Left lung (tissue), 10 donors: ENCODE results near the gene ARRDC5. TPM values are rescaled to one million over a fixed set of nuclear protein-coding genes. Genes with fewer than 3 reads are reported as not detected.

Experiments used
- ATAC-seq: fragments of 200-7000 bp; cut with Tn5 transposase; one replicate; pipeline ENCODE4 v1.9.1; 2020; ENCODE audit warnings: moderate library complexity
- DNase-seq, 4 donors: peaks; one replicate each; pipeline ENCODE4 v3.0.0-alpha.2; 2013 to 2020
- H3K27ac ChIP-seq, 2 donors: fragments of 200-600 bp; sonication (generic) in 1 of 2; one replicate each; pipeline versions ENCODE4 v1.5.0 to v1.8.0; 2020 to 2021
- H3K27me3 ChIP-seq, 2 donors: fragments of 200-600 bp; sonication (generic) in 1 of 2; one replicate each; pipeline versions ENCODE4 v1.5.0 to v1.8.0; 2020 to 2021
- H3K36me3 ChIP-seq, 2 donors: fragments of 200-600 bp; sonication (generic) in 1 of 2; one replicate each; pipeline versions ENCODE4 v1.5.0 to v1.8.0; 2020 to 2021
- H3K4me1 ChIP-seq, 2 donors: fragments of 200-600 bp; one replicate each; pipeline ENCODE4 v1.8.0; 2021
- H3K4me3 ChIP-seq, 2 donors: fragments of 200-600 bp; sonication (generic) in 1 of 2; one replicate each; pipeline versions ENCODE4 v1.5.0 to v1.8.0; 2020 to 2021; ENCODE audit warnings: mild to moderate bottlenecking in 1 of 2
- H3K9me3 ChIP-seq, 2 donors: fragments of 200-600 bp; sonication (generic) in 1 of 2; one replicate each; pipeline versions ENCODE4 v1.5.0 to v1.8.0; 2020 to 2021
- intact Hi-C, 2 donors: fragments of 100-400 bp; cut with DNase I; formaldehyde crosslinking; loops; one replicate each; pipeline versions ENCODE4 v1.11.2 to v1.14.2; 2022
- polyA plus RNA-seq, 6 donors: library from polyadenylated mRNA; unstranded; fragments of 120-200 nt; gene quantifications; one replicate each; pipeline ENCODE4 v1.2.1, GENCODE V29; 2013; ENCODE audit not compliant: insufficient read length in 6 of 6
- total RNA-seq, 2 donors: library from RNA; stranded (reverse); fragmentation: NEBNext Ultra II Directional; extraction: Animal tissue kit (Norgen Biotek cat#: 25700); gene quantifications; one replicate each; pipeline ENCODE4 v1.2.1, GENCODE V29; 2021
- TF ChIP-seq, protein P1 (sequence below), 2 donors: fragments of 200-600 bp; sonication (generic) in 1 of 2; IDR thresholded peaks; one replicate each; pipeline versions ENCODE4 v1.5.0 to v1.8.0; 2021; ENCODE audit warnings: antibody characterized with exemption in 2 of 2
- donor health status: DM: no; HTN: yes; CAD: no.
- donor health status: DM: no; HTN: no; CAD: no.

Gene ARRDC5
- total and polyA plus RNA-seq, 8 donors, result 0.08 to 0.81 (median 0.22) TPM; not detected in 4

DNA sequence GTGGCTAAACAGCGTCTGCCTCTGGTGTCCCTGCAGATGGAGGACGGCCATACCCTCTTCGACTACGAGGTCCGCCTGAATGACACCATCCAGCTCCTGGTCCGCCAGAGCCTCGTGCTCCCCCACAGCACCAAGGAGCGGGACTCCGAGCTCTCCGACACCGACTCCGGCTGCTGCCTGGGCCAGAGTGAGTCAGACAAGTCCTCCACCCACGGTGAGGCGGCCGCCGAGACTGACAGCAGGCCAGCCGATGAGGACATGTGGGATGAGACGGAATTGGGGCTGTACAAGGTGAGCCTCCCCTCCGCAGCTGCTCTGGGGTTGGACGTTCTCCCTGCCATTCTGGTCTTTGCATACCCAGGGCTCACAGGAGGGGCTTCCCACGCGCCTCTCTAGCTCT lies 26.5 kb upstream of the ARRDC5 start:
- peaks cover 0 to 14% of the 10 kb centered on the region in 2 donors for H3K4me1 ChIP-seq
- no peaks in the 10 kb centered on the region for H3K27me3 ChIP-seq
- no peak for DNase-seq
- TF ChIP-seq, protein P1, sequence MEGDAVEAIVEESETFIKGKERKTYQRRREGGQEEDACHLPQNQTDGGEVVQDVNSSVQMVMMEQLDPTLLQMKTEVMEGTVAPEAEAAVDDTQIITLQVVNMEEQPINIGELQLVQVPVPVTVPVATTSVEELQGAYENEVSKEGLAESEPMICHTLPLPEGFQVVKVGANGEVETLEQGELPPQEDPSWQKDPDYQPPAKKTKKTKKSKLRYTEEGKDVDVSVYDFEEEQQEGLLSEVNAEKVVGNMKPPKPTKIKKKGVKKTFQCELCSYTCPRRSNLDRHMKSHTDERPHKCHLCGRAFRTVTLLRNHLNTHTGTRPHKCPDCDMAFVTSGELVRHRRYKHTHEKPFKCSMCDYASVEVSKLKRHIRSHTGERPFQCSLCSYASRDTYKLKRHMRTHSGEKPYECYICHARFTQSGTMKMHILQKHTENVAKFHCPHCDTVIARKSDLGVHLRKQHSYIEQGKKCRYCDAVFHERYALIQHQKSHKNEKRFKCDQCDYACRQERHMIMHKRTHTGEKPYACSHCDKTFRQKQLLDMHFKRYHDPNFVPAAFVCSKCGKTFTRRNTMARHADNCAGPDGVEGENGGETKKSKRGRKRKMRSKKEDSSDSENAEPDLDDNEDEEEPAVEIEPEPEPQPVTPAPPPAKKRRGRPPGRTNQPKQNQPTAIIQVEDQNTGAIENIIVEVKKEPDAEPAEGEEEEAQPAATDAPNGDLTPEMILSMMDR (IDR thresholded peaks at IDR 0.05), result no peak
- H3K36me3 ChIP-seq, result peaks cover 0 to 16% of the 10 kb centered on the region in 2 donors
- no peak for ATAC-seq
- H3K9me3 ChIP-seq, result no peaks in the 10 kb centered on the region
- H3K4me3 ChIP-seq, result no peak overlapping the region
- no peak overlapping the region for H3K27ac ChIP-seq
- intact Hi-C loops, result no loop called here

DNA sequence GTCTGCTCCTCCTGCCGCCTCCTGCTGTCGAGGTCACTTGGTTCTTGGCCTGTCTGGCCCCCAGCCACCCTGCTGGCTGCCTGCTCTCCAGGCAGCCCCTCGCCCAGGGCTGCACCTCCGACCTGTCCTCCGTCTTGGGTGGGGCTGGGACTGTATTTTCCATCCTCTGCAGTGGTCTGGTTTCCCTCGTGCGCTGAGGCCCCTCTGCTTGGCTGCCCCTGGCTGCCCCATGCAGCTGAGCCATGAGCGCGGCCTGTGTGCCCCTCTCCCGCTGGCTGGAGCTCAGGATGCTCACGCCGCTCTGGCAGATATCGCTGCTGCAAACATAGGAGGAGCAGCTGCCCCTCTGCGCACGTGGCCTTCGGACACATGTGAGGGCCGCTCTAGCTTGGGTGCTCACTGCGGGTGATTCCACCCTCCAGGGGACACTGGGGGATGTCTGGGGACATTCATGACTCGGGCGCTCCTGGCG lies 20.6 kb upstream of the ARRDC5 start:
- no peak overlapping the region for H3K4me3 ChIP-seq
- TF ChIP-seq, protein P1 (IDR thresholded peaks at IDR 0.05), result no peak
- ATAC-seq, result no peak
- no peaks in the 10 kb centered on the region for H3K36me3 ChIP-seq
- H3K27me3 ChIP-seq, result no peaks in the 10 kb centered on the region
- peak overlapping the region in 1 of 2 donors; percentile 73 for H3K27ac ChIP-seq
- no peaks in the 10 kb centered on the region for H3K9me3 ChIP-seq
- intact Hi-C loops, result no loop called here
- DNase-seq, result no peak
- peaks cover 0 to 27% of the 10 kb centered on the region in 2 donors for H3K4me1 ChIP-seq

DNA sequence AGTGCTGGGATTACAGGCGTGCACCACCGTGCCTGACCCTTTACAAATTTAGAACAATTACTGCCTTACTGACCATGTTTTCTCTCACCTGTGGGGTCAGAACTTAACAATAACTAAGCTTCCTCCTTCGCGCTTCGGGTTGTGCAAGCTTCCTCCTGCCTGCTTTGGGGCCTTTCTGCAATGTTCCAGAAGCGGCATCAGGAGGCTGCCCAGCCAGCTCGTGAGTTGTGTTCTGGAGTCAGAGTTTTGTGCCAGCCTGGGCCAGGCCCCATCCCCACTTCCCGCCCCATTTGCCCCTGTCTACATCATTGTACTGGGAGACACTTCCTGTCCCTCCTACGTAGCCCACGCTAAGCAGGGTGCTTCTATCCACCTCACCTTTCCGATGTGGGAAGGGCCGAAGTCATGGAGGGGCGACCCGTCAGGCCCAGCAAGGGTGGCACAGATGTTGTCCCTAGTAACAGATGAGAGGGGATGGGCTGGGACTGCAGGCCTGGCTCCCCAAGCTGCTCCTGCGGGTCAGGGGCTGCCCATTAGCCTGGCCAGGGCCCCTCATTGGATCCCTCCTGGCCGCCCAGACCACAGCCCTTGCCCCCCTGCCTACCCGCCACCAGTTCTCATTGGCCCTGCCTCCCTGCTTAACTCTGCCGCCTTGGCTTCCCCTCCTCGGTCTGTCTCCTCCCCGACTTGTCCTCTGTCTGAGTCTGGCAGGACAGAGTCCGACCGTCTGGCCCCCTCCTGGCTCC lies 20.0 kb upstream of the ARRDC5 start:
- peak in 1 of 4 donors; percentile 52 for DNase-seq
- H3K4me1 ChIP-seq, result peaks cover 0 to 27% of the 10 kb centered on the region in 2 donors
- no peaks in the 10 kb centered on the region for H3K36me3 ChIP-seq
- intact Hi-C loops, result no loop called here
- TF ChIP-seq, protein P1 (IDR thresholded peaks at IDR 0.05), result no peak
- H3K27me3 ChIP-seq, result no peaks in the 10 kb centered on the region
- H3K9me3 ChIP-seq, result no peaks in the 10 kb centered on the region
- peak overlapping the region in 1 of 2 donors; percentile 73 for H3K27ac ChIP-seq
- ATAC-seq, result peak; percentile 27
- no peak overlapping the region for H3K4me3 ChIP-seq

DNA sequence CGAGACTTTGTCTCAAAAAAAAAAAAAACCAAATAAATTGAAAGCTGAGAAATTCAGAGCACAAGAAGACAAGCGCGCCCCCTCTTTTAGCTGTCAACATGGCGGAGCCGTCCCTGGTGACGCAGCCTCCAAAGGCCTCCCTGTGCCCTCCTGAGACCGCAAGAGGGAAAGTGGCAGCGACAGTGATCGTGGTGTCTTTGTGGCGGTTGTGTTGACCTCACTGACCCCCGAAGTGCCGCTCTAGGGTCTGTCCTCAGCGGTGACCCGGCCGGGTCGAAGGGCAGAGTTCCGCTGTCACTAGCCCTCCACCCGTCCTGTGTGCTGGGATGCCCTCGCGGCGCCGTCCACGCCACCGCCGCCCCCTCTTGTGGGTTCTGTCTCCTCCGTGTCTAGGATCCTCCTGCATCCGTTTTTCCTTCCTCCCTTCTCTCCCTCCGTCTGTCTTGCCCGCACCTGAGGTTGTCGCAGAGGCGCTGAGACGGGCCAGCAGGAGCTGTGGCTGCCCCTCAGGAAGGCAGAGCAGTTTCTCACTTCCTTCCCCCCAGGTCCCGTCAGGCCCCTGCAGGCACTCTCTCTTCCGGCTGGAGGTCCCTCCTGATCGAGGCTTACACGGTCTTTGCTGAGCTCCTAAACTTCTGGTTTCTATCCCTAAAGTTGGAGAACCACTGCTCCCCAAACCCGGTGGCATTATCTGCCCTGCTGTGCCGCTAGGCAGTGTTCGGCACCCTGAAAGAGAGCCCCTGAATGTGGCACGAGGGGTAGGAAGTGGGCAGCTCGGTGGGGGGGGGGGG lies 13.8 kb upstream of the ARRDC5 start:
- H3K4me1 ChIP-seq, result peaks cover 2 to 43% of the 10 kb centered on the region in 2 donors
- no peaks in the 10 kb centered on the region for H3K36me3 ChIP-seq
- ATAC-seq, result no peak
- H3K9me3 ChIP-seq, result no peaks in the 10 kb centered on the region
- DNase-seq, result peak in 2 of 4 donors; percentile 44 to 83
- H3K27ac ChIP-seq, result peak overlapping the region; percentile 20 to 88
- intact Hi-C loops, result no loop called here
- no peaks in the 10 kb centered on the region for H3K27me3 ChIP-seq
- TF ChIP-seq, protein P1 (IDR thresholded peaks at IDR 0.05), result no peak
- peak overlapping the region; percentile 9 to 48 for H3K4me3 ChIP-seq
